GM19372 (cell line): ENCODE results near the gene C1orf232.
A peak's percentile ranks its signal among the peaks of the same experiment; 100 is the strongest.

ENCODE experiments used
- ATAC-seq: cut with Tn5 transposase; IDR thresholded peaks from one replicate; pipeline ENCODE4 v1.9.1; 2021; ENCODE audit warnings: mild to moderate bottlenecking, low read depth, moderate library complexity; ENCODE audit not compliant: unreplicated experiment

C1orf232 gene

DNA sequence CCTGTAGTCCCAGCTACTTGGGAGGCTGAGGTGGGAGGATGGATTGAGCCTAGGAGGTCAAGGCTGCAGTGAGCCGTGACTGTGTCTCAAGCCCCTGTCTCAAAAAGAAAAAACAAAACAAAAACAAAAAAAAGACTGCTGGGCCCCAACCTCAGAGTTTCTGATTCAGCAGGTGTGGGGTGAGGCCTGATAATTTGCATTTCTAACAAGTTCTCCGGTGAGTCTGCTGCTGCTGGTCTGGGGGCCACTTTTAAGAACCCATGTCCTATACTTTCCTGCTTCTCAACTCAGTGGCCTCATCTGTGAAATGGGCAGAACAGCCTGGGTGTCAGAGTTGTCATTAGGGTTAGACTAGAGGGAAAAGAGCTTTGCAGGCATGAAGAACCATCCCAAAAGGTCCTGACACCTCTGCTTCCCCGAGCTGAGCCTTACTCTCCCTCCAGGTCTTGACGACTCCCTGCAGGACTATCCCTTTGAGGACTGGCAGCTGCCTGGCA lies 11.3 kb upstream of the C1orf232 start:
- ATAC-seq, result no peak

DNA sequence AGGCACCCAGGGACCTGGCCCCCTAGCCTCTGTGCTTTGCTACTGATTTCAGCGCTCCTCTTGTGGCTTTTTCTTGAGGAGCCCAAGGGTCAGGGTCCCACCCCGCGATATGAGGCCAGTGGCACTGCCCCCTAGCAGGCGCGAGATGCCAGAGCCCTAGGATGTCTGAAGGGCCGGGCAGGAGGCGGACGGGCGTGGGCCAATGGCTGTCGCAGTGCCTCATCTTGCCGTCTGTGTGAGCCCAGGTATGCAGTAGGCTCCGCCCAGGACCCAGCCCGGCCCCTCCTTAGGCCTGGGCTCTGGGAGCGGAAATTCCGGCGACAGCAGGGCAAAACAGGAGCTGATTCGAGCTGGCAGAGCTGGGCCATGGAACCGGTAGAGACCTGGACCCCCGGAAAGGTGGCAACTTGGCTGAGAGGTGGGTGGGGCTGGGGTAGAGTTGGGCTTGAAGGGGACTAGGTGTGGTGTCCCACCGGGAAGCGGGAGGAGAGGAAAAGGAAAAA lies 8.5 kb upstream of the C1orf232 start, which contains the start of gene CNKSR1:
Gene CNKSR1, plus strand, starts transcription at position 310 of the 503 bp plus-strand sequence. Its CDS starts 57 bp downstream, at position 367.
- ATAC-seq, result no peak

DNA sequence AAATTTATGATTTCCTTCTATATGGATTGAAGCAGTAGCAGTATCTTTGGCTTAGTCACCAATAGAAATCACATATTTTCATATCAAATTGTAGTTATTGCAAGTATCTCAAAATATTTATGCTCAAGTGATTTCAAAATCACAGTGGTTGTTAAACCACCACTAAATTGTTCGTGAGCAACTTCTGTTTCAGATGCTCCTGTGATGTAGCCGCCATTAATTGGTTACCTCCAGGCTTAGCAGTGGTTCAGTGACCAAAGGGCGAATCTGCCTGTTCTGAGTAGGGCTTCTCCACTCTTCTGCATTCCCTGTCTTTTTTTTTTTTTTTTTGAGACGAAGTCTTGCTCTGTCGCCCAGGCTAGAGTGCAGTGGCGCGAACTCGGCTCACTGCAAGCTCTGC lies 6.6 kb upstream of the C1orf232 start:
- no peak for ATAC-seq

DNA sequence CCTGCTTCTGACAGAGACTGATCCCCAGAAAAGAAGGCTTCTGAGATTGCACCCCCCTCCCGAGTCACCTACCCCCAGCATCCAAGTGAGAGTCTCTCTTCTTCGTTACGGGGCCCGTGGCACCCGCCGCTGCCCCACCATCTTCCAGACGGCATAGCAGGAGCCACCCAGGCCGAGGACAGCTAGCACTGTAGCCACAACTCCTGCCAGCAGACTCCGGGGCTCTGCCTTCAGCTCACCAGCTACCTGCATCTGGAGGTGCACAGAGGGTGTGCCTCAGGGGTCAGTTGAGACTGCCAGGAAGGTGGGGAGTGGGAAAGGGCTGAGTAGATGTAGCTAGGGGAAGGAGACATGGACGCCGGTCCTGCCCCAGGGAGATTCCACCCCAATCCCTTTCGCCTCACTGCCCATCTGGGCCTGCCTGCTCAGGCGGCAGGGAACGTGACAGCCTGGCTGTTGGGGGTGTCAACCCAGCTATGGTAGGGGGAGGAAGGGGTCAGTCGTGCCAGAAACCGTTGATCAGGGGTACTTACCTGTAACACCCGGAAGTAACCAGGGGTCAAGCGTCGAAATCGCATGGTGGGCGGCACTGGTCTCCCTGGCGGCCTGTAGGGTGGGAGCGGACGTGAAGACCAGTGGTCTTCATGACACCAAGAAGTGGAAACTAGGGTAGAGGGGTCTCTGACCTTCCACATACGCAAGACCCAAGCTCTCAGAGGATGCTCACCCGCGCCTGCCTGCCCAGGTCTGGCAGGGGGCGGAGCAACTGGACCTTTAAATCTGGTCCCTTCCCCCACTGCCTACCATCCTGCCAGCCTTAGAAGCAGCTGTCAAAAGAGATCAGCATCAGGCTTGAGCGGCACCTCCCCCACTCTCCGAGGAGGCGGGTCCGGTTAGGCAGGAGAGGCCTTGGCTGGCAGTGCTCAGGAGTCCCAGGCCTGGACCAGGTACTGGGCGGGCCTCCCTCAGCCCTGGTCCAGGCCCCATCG lies 2.6 kb upstream of the C1orf232 start, which contains the start of gene ZNF593OS:
Gene ZNF593OS, minus strand, starts transcription at position 749 of the 989 bp plus-strand sequence. Its CDS starts 171 bp downstream, at position 578.
- ATAC-seq, result no peak

DNA sequence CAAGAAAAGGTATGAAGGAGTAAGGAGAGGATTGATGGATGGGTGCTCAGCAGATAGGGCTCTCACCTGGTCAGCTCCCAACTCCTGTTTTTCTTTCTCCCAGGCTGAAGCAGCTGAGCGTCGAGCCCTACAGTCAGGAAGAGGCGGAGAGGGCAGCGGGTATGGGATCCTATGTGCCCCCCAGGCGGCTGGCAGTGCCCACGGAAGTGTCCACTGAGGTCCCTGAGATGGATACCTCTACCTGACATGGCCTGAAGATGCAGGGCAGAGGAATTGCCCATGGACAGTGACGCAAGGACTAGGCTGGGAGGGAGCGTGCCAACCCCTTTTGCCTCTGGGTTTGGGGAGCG lies 1.7 kb upstream of the C1orf232 start:
- no peak for ATAC-seq

DNA sequence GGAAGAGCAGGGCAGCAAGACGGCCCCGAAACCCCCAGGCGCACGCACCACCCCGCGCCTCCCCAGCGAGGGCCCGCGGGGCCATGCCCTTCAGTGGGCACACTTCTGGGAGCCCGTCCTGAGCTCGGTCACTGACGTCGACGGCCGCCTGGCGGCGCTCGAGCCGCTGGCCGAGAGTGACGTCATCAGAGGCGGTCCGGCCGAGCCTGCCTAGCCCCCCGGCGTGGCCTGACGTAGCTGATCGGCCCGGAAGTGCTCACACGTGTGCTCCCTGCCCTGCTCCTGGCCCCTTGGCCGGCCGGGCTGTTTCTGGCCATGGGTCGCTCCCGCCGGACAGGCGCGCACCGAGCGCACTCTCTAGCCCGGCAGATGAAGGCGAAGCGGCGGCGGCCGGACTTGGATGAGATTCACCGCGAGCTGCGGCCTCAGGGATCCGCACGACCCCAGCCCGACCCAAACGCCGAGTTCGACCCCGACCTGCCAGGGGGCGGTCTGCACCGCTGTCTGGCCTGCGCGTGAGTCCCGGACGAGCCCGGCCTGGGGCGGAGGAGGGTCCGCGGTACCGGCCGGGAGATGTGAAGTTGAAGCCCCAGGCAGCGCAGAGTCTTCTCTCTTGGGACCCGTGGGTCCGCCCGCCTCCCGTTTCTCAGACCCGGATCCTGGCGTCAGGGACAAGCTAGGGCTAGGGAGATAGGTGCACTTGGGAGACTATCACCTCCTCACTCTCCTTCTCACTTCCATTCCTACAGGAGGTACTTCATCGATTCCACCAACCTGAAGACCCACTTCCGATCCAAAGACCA lies 1.1 kb upstream of the C1orf232 start, which contains the start of gene ZNF593:
Gene ZNF593, plus strand, starts transcription at position 240 of the 803 bp plus-strand sequence. Its CDS starts 76 bp downstream, at position 316.
- ATAC-seq, result peak; percentile 93

DNA sequence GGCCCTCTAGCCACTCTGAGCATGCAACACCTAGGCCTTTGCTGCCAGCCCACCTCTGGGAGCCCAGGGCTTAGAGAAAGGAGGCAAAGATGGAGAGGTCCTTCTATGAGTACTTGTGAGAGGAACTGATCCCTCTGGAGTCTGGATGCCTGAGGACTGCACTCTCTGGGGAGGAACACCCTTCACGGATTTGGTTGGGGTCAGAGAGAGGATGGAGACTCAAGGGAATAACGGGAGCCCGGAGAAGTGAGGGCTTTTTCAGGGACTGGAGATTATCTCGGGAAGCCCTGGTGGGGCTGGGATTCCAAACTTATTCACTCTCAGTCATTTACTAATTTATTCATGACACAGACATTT lies 413 bp upstream of the C1orf232 start:
- ATAC-seq, result no peak

DNA sequence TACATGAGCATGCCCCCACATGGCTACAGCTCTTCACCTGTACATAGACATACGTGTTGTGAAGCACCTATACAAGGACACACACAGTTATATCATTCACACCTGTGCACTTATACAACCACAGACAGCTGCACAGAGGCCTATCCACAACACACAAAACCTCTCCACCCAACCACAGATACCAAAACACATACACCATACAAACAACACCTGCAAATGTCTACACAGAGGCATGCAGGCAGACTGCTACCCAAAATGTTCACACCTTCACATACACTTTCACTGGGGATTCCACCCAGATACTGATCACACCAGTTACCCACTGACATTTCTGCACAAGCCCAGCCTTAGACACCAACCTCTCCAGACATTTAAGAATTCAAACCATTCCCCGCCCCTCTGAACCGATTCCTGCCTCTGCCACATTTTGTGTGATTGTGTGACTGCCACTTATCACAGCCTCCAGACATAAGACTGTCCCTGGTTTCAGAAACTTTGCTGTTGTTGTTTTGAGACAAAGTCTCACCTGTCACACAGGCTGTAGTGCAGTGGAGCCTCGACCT lies 2.0 kb downstream of the C1orf232 start:
- no peak for ATAC-seq

DNA sequence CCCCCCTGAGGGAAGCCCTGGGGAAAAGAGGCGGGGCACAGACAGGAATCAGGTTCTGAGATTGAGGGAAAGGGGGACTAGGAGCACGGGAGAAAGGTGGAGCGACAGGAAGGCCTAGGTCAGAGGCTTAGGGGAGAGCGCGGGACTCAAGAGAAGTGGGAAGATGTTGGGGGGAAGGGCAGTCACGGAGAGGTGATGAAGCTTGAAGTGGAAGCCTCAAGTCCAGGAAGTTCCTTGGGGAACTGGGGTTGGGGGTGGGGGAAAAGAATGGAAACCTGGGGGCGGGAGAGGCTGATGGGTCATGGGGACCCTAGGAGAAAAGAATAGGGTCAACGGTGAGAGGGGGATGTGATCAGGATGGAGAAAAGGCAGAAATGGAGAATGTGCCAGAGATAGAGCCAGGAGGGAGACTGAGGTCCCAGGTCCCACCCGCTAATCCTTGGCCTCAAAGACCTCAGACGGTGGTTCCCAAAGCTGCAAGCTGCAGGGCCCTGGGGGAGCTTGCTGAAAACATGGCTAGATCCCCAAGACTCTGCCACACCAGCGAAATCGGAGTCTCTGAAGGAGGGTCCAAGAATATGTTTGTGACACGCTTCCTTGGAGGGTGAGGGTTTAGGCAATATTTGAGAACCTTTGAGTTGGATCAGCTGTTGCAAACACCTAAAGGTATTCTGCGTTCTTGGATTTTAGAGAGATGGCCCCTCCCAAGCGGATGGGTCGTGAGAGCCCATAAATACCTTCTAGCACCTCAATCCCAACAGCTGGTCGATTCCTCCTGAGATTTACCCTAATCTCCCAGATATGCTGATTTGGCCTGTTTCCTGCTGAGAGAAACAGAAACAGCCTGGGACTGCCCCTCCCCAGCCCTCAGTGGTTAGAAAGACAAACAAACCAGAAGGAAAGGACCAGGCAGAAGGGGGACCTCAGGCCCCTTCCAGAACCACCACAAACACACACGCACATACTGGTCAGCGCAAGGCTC lies 3.6 kb downstream of the C1orf232 start:
- ATAC-seq, result no peak

DNA sequence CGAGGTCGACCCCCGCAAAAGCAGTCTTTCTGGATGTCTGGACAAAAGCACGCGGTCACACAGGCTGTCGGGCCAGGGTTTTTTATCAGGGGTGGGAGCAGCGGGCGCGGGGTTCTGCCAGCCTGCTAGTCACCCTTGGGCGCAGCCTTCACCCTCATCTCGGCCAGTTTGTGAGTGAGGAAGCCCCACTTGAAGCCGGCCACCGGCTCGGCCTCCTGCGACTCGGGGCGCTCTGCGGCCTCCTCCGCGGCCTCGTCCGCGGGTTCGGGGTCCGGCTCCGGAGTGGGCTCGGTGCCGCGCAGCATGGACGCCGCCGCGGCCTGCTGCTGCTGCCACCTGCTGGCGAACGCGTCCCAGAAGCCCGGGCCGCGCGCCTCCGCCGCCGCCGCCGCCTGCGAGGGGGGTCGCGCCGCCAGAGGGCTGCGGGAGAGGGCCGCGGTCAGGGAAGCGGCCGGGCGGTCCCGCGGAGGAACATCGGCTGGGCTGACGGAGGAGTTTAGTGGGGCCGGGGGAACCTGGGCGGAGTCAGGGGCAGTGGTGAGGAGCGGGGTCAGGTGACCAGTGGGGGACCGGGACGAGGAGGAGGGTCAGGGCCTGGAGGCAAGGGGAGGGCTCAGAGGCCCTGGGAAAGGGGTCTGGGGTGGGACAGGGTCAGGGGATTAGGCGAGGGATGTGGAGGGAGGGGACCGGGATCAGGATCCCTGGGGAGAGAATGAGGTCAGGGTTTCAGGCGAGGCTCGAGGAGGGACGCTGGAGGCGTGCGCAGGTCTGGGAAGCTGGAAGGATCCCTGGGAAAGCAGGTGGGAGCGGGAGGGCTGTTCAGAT lies 4.5 kb downstream of the C1orf232 start:
- ATAC-seq, result no peak

DNA sequence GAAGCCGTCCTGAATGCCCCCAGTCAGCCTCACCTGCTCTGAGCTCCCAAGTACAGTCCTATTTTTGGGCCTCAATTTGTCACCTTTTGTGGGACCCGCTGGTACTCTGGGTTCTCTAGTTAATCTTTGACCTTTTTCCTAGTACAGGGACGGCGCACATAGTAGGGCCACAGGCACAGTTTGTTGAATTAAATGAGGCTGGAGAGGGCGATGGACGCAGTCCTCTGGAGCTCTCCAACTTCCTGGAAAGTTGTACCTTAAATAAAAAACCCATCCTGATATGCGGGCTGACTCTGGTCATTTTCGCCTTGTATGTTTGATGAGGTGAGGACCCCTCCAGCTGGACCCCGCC lies 5.1 kb downstream of the C1orf232 start:
- no peak for ATAC-seq

DNA sequence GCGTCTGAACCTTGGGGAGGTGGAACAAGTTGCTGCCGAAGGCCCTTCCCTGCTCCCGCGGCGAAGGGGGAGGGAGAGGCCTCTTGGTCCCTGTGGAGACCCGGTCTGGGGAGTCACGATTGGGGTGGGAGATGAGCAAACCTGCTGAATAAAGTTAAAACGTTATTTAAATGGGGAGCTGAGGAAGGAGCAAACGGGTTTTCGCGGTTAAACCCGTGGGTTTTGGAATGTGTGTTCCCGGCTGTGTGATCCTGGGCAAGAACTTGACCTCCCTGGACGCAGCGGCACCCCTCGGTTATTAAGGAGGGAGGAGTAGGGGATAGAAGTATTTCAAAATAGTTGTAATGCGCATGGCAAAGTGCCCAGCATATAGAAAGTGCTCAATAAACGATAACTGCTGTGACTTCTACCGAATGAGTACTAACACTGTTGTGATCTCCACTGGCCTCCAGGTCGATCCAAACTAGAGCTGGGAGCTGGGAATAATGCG lies 6.5 kb downstream of the C1orf232 start:
- ATAC-seq, result no peak

DNA sequence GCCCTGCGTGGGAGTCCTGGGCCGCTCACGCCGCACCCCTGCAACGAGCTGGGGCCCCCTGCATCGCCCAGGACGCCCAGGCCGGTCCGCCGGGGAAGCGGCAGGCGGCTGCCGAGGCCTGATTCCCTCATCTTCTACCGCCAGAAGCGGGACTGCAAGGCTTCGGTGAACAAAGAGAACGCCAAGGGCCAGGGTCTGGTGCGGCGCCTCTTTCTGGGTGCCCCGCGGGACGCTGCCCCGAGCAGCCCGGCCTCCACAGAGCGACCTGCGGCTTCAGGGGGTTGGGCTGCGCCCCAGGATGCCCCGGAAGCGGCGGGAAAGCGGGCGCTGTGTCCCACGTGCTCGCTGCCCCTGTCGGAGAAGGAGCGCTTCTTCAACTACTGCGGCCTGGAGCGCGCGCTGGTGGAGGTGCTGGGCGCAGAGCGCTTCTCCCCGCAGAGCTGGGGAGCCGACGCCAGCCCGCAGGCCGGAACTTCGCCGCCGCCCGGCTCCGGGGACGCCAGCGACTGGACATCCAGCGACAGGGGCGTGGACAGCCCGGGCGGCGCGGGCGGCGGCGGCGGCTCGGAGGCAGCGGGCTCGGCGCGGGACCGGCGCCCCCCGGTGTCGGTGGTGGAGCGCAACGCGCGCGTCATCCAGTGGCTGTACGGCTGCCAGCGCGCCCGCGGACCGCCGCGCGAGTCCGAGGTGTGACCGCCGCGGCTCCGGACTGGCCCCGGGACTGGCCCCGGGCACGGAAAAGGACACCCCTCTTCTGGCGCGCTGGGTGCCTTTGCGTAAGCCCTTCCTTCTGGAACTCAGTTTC lies 7.1 kb downstream of the C1orf232 start:
- ATAC-seq, result no peak

DNA sequence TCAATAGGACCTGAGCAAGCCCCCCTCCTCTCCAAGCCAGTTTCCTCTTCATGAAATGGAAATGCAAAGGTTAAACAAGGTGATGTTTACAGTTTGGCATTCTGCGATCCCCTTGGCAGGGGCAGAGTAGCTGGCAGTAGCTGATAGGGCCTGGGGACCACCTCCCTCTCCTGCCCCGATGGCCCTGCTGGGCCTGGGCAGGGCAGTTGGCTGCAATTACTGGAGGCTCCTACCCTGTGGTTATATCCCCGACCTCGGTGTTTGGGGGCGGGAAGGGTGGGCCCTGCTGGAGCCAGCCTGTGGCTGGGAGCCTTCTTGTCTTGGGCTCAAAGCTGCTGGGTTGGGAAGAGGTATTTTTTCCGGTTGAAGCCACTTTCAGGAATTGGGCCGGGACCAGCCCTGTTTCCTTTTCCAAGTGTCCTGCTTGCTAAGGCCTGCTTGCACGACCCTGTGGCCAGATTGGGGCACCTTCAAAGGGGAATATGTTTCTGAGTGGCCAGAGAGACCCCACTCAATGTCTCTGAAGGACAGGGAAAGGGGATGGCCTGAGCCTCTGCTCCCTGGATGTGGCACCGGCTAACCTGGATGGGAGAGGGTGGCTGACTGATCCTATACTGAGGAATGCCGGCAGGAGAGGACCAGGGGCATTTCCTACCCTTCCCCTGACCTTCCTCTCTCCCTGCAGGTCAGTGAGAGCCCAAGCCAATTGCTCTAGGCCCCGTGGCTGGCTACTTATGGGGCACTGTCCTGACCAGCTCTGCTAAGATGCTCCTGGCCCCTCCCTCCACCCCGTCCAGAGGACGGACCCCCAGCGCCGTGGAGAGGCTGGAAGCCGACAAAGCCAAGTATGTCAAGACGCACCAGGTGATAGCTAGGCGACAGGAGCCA lies 8.0 kb downstream of the C1orf232 start:
- no peak for ATAC-seq

DNA sequence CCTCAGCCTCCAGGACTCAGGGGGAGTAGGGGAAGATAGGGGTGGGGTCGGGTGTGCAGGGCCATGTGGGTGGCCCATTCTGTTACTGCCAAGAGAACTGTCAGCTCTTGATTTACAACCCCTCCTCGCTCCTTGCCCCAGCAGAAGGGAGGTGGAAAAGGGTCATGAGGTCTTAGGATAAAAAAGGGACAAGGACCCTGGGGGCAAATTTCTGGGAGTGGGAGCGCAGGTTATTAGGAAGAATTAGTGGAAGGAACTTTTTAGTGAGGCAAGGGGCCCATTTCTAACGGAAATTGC lies 9.1 kb downstream of the C1orf232 start:
- no peak for ATAC-seq

DNA sequence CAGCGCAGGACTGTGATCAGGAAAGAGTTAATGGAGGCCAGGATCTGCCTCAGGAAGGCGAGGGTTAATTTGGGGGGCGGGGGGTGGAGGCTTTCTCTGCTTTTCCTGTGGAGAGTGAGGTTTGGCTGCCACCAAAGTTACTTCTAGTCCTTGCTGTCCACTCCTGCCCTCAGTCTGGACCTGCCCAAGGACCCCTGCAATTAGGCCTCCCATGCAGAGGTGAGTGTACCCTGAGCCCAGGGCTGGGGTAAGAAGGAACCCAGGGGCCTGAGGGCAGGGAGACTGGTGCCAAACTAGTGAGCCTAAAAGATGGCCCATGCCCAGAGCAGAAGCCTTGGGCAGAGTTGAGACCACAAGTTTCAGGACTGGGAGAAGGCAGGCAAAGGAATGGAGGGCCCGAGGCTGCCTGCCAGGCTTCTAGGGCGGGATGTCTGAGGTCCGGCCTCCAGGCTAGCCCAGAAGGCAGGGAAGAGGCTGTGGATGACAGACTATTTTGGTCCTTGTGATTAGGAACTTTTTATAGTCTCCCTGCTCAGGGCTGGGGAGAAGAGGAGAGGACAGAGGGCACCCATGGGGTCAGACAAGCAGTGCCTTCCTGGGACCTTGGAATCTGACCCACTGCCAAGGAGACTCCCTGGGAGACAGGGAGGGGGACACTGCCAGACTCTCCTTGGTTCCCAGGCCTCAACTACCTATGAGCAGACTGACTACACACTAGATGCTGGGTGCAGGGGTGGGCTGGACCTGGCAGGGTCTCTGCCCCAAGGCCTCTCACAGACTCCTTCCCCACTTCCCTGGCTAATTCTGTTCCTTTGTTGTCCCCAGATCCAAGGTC lies 9.6 kb downstream of the C1orf232 start, which contains the start of gene FAM110D:
Gene FAM110D, plus strand, starts transcription at position 172 of the 835 bp plus-strand sequence. CDS start 2,213 bp downstream, outside the sequence.
- ATAC-seq, result no peak
